ENCODE data around the gene FGF16. TPM values are rescaled to one million over a fixed set of nuclear protein-coding genes. Genes with fewer than 3 reads are reported as not detected.

Gene FGF16
- total and polyA plus RNA-seq, 2 of the 8 experiments (the other 6 are each of a cell fraction or from before 2014, with no cell fraction given), result 0.50 to 1.4 TPM

- no peaks in the 10 kb centered on the region for H3K9me3 ChIP-seq (ENCODE audit: insufficient read depth in 2 of 2, low read depth in 1 of 2, low read length in 1 of 2)
- no peak overlapping the region for H3K4me3 ChIP-seq (ENCODE audit: extremely low read depth in 1 of 4, insufficient read depth in 2 of 4, low read depth in 3 of 4, low read length in 4 of 4)
- H3K79me1 ChIP-seq (ENCODE audit: low read depth, low read length), result no peaks in the 10 kb centered on the region
- no peak overlapping the region for H3K4me2 ChIP-seq (ENCODE audit: insufficient read depth in 1 of 2, low read depth in 2 of 2, low read length in 2 of 2)
- no peaks in the 10 kb centered on the region for H4K20me1 ChIP-seq (replicated peaks in 1 of 2; ENCODE audit: control insufficient read depth in 1 of 2, insufficient read depth in 2 of 2, low read length in 2 of 2)
- no peak overlapping the region for H4K5ac ChIP-seq (ENCODE audit: insufficient read length, low read depth, low read length)
- H2BK5ac ChIP-seq (ENCODE audit: low read depth, low read length), result no peak overlapping the region
- no peak overlapping the region for H2BK12ac ChIP-seq (ENCODE audit: low read depth, low read length)
- FAIRE-seq, result no peak
- POLR2A ChIA-PET (ENCODE audit: partially characterized antibody), result no interaction called here
- H2AFZ ChIP-seq (ENCODE audit: low read length), result no peak overlapping the region
- H2AK5ac ChIP-seq (ENCODE audit: low read depth, low read length), result no peak overlapping the region
- H3K56ac ChIP-seq (replicated peaks; ENCODE audit: insufficient read length, low read depth, low read length), result no peak overlapping the region
- no peak overlapping the region for H3K27ac ChIP-seq (ENCODE audit: low read depth, low read length)
- peaks cover 9% of the 10 kb centered on the region; the same call in 1 of the 2 replicates for H3K23me2 ChIP-seq (ENCODE audit: low read depth, low read length)
- H3K18ac ChIP-seq (ENCODE audit: extremely low read depth, low read length), result no peak overlapping the region
- H3K27me3 ChIP-seq (replicated peaks in 1 of 4; ENCODE audit: control insufficient read depth in 3 of 4, extremely low read depth in 1 of 4, insufficient read depth in 3 of 4, low read length in 3 of 4), result peaks cover 0 to 15% (median 6%) of the 10 kb centered on the region in 4 experiments; a peak in 5 of 7 replicates
- H4K8ac ChIP-seq (ENCODE audit: extremely low read depth, insufficient read depth, low read length), result no peak overlapping the region
- TF ChIP-seq TCF12 (IDR thresholded peaks at IDR 0.05; ENCODE audit: low read depth, low read length), result no peak
- TF ChIP-seq JUN (IDR thresholded peaks at IDR 0.05; ENCODE audit: low read depth, low read length), result no peak
- TF ChIP-seq MAFK (IDR thresholded peaks at IDR 0.05; ENCODE audit: low read depth, low read length), result no peak
- no peak overlapping the region for H3K9ac ChIP-seq (replicated peaks in 1 of 4; ENCODE audit: extremely low read depth in 1 of 4, low read depth in 3 of 4, low read length in 3 of 4)
- no peaks in the 10 kb centered on the region for H3K79me2 ChIP-seq (ENCODE audit: control insufficient read depth in 1 of 2, insufficient read depth in 2 of 2, low read length in 2 of 2)
- no peaks in the 10 kb centered on the region for H3K4me1 ChIP-seq (replicated peaks in 1 of 4; ENCODE audit: control insufficient read depth in 3 of 4, insufficient read depth in 4 of 4, low read length in 3 of 4)
- H2BK15ac ChIP-seq (ENCODE audit: low read length), result no peak overlapping the region
- H4K91ac ChIP-seq (replicated peaks; ENCODE audit: insufficient read length, low read length), result no peak overlapping the region
- no peaks in the 10 kb centered on the region for H3K36me3 ChIP-seq (ENCODE audit: control insufficient read depth in 2 of 4, insufficient read depth in 4 of 4, low read length in 3 of 4)
- H2BK20ac ChIP-seq (ENCODE audit: low read length), result no peak overlapping the region
- no peak overlapping the region for H3K4ac ChIP-seq (replicated peaks; ENCODE audit: insufficient read length, low read depth, low read length)
- WGBS, 2 experiments (ENCODE audit: extremely low coverage in 1 of 2, insufficient coverage in 1 of 2, insufficient read length in 1 of 2, insufficient replicate concordance in 2 of 2, low coverage in 1 of 2, low lambda C conversion rate in 2 of 2, missing lambda C conversion rate in 1 of 2), result 100% methylated on average over 1 of the region's 1 CpG; no CpG with 5 or more reads in 1 of the 2 experiments
- CTCF ChIA-PET (ENCODE audit: partially characterized antibody), result interaction anchor here (0.6 to 1.1 kb wide), 2 partner anchors 19 to 582 kb away, joined by 3 read pairs; no protein-coding TSS in a partner anchor
- no peak overlapping the region for H3K23ac ChIP-seq (ENCODE audit: insufficient read length)
- H3K14ac ChIP-seq (ENCODE audit: insufficient read length), result no peak overlapping the region
- H2BK120ac ChIP-seq (replicated peaks; ENCODE audit: low read depth, low read length), result no peak overlapping the region
- no peak for DNase-seq (ENCODE audit: low read depth in 1 of 2, low spot score in 2 of 2)
Observed at GRCh38 chrX:77442728-77443127, 4.5 kb upstream of the FGF16 start.
